Fibroblast of the aortic adventitia (primary cell): ENCODE results near the gene INHBE. TPM values are rescaled to one million over a fixed set of nuclear protein-coding genes. Genes with fewer than 3 reads are reported as not detected.
"Not testable (repeated sequence)": the region's sequence is repeated elsewhere in the genome, so short reads cannot be mapped to it uniquely, and the experiment has no call there.

Source experiments
- DNase-seq: peaks from one replicate; pipeline ENCODE4 v3.0.0-alpha.2; 2010; ENCODE audit warnings: low read depth
- H3K4me3 ChIP-seq: 2 replicates; pipeline ENCODE4 v1.5.1; 2011; ENCODE audit warnings: low read depth, mild to moderate bottlenecking, control low read depth, low read length, moderate library complexity
- total RNA-seq: library from RNA; depleted of rRNA; stranded (reverse); fragments of >200 nt; gene quantifications from 2 replicates; pipeline ENCODE4 v1.2.3, GENCODE V29; 2012; ENCODE audit warnings: low replicate concordance
- TF ChIP-seq, protein P1 (sequence below): IDR thresholded peaks from 2 replicates; pipeline ENCODE4 v1.5.1; 2011; ENCODE audit warnings: mild to moderate bottlenecking, low read length, control low read depth, inconsistent platforms; ENCODE audit not compliant: insufficient read depth

The INHBE gene, protein sequence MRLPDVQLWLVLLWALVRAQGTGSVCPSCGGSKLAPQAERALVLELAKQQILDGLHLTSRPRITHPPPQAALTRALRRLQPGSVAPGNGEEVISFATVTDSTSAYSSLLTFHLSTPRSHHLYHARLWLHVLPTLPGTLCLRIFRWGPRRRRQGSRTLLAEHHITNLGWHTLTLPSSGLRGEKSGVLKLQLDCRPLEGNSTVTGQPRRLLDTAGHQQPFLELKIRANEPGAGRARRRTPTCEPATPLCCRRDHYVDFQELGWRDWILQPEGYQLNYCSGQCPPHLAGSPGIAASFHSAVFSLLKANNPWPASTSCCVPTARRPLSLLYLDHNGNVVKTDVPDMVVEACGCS
- total RNA-seq, result 0.16 and 0.99 TPM in 2 replicates

DNA sequence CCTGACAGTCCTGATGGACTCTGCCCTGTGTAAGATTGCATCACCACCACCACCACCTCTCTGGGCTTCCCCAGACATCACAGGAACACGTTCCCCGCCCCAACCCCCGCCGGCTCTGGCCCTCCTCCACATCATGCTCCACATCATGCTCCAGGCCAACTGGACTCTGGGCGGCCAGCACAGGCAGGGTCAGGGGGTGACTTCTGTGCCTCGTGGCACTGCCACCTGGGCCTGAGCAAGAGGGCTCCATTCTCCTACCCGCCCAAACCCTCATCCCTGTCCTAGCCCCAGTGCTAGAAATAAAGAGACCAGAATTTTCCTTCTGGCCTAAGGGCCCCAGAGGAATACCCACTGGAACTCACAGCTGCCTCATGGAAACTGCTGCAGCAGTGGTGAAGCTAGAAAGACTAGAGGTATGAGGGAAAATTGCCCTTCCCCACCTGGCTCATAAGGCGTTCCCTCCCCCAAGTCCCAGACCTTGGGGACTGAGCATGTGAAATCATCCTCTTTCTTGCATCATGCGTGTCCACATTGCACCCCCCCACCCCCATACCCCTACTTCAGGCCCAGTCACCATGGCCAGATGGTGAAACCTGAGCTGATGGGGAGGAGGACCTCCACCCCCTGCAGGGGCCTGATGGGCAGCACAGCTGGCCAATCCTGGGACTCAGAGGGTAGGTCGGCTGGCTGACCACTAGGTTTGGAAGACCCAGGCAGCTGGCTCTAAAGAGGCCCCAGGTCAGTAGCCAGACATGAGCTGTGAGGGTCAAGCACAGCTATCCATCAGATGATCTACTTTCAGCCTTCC, at the start of gene INHBE:
TSS of gene INHBE (plus strand) at position 742 of the 808 bp plus-strand sequence. CDS start 230 bp downstream, outside the sequence.
- TF ChIP-seq, protein P1, sequence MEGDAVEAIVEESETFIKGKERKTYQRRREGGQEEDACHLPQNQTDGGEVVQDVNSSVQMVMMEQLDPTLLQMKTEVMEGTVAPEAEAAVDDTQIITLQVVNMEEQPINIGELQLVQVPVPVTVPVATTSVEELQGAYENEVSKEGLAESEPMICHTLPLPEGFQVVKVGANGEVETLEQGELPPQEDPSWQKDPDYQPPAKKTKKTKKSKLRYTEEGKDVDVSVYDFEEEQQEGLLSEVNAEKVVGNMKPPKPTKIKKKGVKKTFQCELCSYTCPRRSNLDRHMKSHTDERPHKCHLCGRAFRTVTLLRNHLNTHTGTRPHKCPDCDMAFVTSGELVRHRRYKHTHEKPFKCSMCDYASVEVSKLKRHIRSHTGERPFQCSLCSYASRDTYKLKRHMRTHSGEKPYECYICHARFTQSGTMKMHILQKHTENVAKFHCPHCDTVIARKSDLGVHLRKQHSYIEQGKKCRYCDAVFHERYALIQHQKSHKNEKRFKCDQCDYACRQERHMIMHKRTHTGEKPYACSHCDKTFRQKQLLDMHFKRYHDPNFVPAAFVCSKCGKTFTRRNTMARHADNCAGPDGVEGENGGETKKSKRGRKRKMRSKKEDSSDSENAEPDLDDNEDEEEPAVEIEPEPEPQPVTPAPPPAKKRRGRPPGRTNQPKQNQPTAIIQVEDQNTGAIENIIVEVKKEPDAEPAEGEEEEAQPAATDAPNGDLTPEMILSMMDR, result no peak
- H3K4me3 ChIP-seq, result peak within 1 kb of the TSS; percentile 35
- peak; percentile 88 for DNase-seq

DNA sequence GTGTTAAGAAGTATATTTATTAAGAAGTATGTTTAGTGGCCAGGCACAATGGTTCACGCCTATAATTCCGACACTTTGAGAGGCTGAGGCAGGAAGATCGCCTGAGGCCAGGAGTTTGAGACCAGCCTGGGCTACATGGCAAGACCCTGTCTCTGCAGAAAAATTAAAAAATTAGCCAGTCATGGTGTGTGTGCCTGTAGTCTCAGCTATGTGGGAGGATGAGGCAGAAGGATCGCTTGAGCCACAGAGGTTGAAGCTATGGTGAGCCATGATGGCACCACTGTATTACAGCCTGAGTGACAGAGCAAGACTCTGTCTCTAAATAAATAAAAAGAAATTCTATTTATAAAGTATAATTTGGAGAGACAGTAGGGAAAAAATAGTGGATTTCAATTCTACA, 44.6 kb upstream of the INHBE start:
- TF ChIP-seq, protein P1, result no peak
- DNase-seq, result no peak
- H3K4me3 ChIP-seq, result no peak overlapping the region

DNA sequence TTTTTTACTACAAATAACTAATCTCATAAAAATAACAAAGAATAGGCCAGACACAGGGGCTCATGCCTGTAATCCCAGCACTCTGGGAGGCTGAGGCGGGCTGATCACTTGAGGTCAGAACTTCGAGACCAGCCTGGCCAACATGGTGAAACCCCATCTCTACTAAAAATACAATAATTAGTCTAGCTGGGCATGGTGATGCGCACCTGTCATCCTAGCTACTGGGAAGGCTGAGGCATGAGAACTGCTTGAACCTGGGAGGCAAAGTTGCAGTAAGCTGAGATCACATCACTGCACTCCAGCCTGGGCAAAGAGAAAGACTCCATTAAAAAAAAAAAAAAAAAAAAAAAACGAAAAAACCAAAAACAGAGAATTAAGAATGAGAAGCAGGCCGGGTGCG, 40.9 kb upstream of the INHBE start:
- not testable (repeated sequence) for DNase-seq, H3K4me3 ChIP-seq

DNA sequence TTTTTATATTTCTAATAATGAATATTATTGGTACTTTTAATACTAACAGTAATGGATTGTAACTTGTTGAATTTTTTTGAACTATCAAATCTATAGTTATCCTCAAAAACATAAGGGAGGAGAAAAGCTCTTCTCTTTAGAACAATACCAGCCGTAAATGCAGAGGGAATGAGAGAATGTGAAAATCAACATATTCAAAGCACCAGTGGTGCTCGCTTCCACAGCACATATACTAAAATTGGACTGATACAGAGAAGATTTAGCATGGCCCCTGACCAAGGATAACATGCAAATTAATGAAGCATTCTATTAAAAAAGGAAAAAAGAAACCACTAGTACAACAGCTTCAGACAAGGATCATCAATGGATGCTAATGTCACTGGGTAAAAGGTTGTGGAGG, 40.0 kb upstream of the INHBE start:
- TF ChIP-seq, protein P1, result no peak
- DNase-seq, result no peak
- no peak overlapping the region for H3K4me3 ChIP-seq

DNA sequence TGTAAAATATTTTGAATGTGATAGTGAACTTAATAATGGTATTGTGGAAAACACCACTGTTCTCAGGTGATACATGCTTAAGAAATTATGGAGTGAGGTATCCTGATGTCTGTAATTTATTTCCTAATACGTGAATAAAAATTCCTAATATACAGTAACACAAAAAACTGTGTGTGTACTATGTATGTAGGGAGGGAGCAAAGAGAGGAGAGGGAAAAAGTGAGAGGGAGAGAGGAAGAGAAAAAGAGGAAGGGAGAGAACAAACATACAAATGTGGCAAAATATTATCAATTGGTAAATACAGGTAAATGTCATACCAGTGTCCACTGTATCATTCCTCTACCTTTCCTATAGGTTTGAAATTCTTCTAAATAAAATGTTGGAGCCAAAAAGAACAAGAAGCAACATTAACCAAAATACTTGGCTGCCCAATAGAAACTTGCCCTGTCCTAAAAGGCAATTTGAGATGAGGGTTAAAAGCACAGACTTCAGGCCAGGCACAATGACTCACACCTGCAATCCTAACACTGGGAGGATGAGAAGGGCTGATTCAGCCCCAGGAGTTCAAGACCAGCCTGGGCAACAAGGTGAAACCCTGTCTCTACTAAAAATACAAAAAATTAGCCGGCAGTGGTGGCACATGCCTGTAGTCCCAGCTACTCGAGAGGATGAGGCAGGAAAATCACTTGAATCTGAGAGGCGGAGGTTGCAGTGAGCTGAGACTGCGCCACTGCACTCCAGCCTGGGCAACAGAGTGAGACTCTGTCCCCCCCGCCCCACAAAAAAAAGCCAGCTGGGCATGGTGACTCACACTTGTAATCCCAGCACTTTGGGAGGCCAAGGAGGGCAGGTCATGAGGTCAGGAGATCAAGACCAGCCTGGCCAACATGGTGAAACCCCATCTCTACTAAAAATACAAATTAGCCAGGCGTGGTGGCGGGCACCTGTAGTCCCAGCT, 38.8 kb upstream of the INHBE start:
- peak; percentile 35 for DNase-seq
- TF ChIP-seq, protein P1, result no peak

DNA sequence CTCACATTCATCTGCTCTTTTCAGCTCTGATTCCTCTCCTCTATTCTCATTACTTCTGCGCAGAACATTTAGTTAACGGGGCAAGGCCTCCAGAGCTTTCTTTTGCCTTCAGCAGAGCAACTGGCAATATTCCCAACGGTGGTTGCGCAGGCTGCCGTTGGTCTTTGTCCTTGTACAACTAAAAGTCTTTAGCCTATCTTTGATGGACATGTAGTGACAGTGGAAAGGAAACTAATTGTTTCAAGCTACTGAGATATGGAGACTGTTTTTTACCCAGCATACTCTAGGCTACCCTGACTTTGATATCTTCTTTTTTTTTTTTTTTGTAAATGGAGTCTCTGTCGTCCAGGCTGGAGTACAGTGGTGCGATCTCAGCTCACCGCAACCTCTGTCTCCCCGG, 36.9 kb upstream of the INHBE start:
- no peak for DNase-seq
- no peak overlapping the region for H3K4me3 ChIP-seq
- TF ChIP-seq, protein P1, result no peak

More for the DNA sequence above, 38.8 kb upstream of the INHBE start:
- no peak overlapping the region for H3K4me3 ChIP-seq
